ENCODE measurements around the gene CCDC154. TPM values are rescaled to one million over a fixed set of nuclear protein-coding genes. Genes with fewer than 3 reads are reported as not detected.

CCDC154 gene
- total RNA-seq, 6 donors from 2014 or later: 0.30 to 5.4 (median 2.9) TPM; not detected in 1

DNA sequence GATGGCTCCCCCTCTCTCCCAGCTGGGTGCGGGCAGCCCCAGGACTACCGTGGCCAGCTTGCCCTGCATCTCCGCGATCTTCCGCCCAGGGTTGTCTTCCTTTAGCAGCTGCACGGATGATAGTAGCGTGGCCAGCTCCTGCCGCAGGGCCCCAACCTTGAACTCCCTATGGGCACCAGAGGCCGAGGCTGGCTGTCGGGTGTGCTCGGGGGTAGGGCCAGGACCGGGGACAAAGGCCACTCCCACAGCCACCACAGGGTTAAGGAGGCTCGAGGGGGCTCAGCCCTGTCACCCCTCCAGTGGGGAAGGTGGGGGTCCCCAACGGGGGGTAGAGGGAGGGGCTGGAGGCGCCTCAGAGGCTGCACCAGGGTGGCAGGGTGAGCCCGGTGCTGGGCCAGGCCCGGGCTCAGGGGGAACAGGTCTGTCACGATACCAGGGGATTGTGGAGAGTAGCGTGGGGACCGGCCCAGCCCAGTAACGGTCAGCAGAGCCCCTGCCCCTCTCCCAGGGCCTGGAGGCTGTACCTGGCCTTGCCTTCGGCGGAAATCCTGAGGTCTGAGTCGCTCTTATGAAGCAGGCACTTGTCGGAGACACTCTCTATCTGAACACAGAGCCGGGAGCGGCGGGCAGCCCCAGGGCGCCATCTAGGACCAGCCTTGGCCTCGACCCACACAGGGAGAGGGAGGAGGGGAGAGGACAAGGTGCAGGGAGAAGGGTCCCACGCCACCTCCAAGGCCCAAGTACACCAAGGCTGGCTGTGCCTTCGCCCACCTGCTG is 8.2 kb downstream of the CCDC154 start:
- Histone ChIP-seq H3K4me1 (no peaks in the 10 kb centered on the region), H3K27ac (no peak overlapping the region), H3K4me3 (no peak overlapping the region), H3K27me3 (no peaks in the 10 kb centered on the region), H3K9me3 (no peaks in the 10 kb centered on the region), H3K36me3 (no peaks in the 10 kb centered on the region)
- ATAC-seq (ENCODE audit: low FRiP score in 2 of 2): no peak
- 86 to 89% methylated on average over 13 to 30 of the region's 32 CpGs for WGBS, 2 donors
- peak in 1 of 2 donors; percentile 79 for DNase-seq
- TF ChIP-seq POLR2AphosphoS5 (IDR thresholded peaks at IDR 0.05) (no peak), POLR2A (IDR thresholded peaks at IDR 0.05) (no peak), EP300 (IDR thresholded peaks at IDR 0.05) (no peak), CTCF (IDR thresholded peaks at IDR 0.05) (no peak)

DNA sequence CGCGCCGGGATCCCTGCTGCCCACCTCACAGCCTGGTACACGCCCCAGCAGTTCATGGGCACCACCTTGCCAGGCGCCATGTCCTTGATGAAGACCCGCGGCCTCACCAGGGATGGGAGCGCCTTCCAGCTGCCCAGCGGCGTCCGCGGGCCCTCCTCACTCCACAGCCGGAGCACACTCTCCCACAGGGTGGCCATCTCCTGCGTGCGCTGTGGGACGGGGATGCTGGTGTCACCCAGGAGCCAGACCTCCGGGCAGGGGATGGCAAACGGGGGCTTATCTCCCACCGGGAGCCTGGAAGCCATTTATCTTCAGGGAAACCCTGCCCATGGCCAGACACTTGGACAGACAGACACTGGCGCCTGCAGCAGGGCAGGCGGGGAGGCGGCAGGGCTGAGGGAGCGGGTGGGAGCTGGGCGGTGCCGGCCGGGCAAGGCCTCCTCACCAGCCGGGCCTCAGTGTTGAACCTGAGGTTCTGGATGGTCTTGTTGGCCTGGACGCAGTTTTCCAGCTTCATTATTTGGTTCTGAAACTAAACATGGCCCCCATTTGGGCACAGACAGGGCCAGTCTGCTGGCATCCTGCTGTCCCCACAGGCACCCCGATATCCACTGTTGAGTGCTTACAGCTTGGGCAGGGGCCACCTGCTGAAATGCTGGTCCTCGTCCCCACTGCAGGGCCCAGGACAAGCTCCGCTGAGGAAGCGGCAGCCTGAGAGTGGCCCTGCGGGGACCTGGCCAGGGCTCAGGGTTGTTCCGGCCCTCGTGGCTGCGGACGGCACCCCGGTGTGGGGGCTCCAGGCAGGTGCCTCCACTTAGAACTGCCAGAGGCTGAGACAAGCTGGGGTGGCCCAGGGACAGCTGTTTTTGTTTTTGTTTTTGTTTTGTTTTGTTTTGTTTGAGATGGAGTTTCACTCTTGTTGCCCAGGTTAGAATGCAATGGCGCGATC is 9.4 kb downstream of the CCDC154 start:
- Histone ChIP-seq H3K9me3 (no peaks in the 10 kb centered on the region), H3K27ac (no peak overlapping the region), H3K27me3 (no peaks in the 10 kb centered on the region), H3K36me3 (no peaks in the 10 kb centered on the region), H3K4me1 (no peaks in the 10 kb centered on the region), H3K4me3 (no peak overlapping the region)
- ATAC-seq (ENCODE audit: low FRiP score in 2 of 2) (no peak), DNase-seq (peak in 1 of 2 donors; percentile 75)
- 91 to 94% methylated on average over 18 to 40 of the region's 40 CpGs for WGBS, 2 donors
- TF ChIP-seq EP300 (IDR thresholded peaks at IDR 0.05) (no peak), POLR2A (IDR thresholded peaks at IDR 0.05) (no peak), CTCF (IDR thresholded peaks at IDR 0.05) (no peak), POLR2AphosphoS5 (IDR thresholded peaks at IDR 0.05) (no peak)

DNA sequence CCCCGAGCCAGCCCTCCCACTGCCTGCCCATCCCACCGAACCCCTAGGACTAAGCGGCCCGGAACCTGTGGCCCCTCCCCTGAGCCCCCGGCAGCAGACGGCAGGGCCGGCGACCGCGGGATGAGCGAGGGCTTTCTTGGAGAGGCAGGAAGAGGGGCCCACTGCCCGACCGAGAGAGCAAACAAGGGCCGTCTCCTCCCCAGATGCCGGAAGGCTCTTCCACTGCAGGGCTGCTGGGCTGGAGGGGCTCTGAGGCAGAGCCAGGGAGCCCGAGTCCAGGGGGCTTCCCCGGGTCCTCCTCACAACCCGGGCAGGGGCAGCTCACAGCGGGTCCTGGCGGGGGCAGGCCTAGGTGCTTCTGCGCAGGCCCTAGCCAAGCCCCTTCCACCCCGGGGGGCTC is 10.6 kb downstream of the CCDC154 start:
- peaks cover 0 to 2% (median under 1%) of the 10 kb centered on the region in 4 donors for H3K4me1 ChIP-seq
- no peak for TF ChIP-seq POLR2A (IDR thresholded peaks at IDR 0.05)
- TF ChIP-seq EP300 (IDR thresholded peaks at IDR 0.05): no peak
- no peak for TF ChIP-seq CTCF (IDR thresholded peaks at IDR 0.05)
- TF ChIP-seq POLR2AphosphoS5 (IDR thresholded peaks at IDR 0.05): no peak
- 41 to 69% methylated on average over 3 to 9 of the region's 22 CpGs for WGBS, 2 donors
- no peak overlapping the region for H3K27ac ChIP-seq
- no peak overlapping the region for H3K4me3 ChIP-seq
- ATAC-seq (ENCODE audit: low FRiP score in 2 of 2) (no peak), DNase-seq (peak in 1 of 2 donors; percentile 79)
- H3K9me3 ChIP-seq: no peaks in the 10 kb centered on the region
- no peaks in the 10 kb centered on the region for H3K36me3 ChIP-seq
- no peaks in the 10 kb centered on the region for H3K27me3 ChIP-seq

DNA sequence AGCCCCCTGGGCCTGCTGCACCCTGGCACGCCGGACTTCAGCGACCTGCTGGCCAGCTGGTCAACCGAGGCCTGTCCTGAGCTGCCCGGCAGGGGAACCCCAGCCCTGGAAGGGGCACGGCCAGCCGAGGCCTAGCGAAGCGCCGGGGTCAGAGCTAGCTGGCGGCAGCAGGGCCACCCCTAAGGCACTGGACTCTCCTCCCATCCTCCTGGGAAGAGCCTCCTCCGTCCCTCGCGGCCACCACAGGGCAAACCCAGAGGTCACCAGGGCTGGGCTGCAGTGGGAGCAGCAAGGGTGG is 11.1 kb downstream of the CCDC154 start:
- Histone ChIP-seq H3K9me3 (no peaks in the 10 kb centered on the region), H3K36me3 (no peaks in the 10 kb centered on the region), H3K4me1 (peaks cover 0 to 7% (median 2%) of the 10 kb centered on the region in 4 donors), H3K4me3 (peak overlapping the region in 2 of 4 donors; percentile 23 to 42), H3K27ac (no peak overlapping the region), H3K27me3 (peaks cover 0 to 5% (median 0%) of the 10 kb centered on the region in 4 donors)
- ATAC-seq (ENCODE audit: low FRiP score in 2 of 2): no peak
- no peak for TF ChIP-seq POLR2A (IDR thresholded peaks at IDR 0.05)
- TF ChIP-seq EP300 (IDR thresholded peaks at IDR 0.05): no peak
- peak in 1 of 2 donors; percentile 72 for DNase-seq
- WGBS, 2 donors: 80% methylated on average over 2 of the region's 14 CpGs; no CpG with 5 or more reads in 1 of the 2 donors
